Cardiac muscle cell (in vitro differentiated cells and primary cell): ENCODE data around the gene PSME2. TPM values are rescaled to one million over a fixed set of nuclear protein-coding genes. Genes with fewer than 3 reads are reported as not detected.
A peak's percentile ranks its signal among the peaks of the same experiment; 100 is the strongest.

Source experiments
- DNase-seq, 2 donors: peaks; one replicate each; pipeline versions ENCODE4 v3.0.0 to v3.0.0-alpha.2; 2010 to 2017; ENCODE audit warnings: low read depth in 1 of 2, low spot score in 1 of 2
- H3K27ac ChIP-seq: fragments of 200-600 bp; sonication (generic); 2 replicates; pipeline ENCODE4 v1.5.1; 2016
- H3K27me3 ChIP-seq: fragments of 200-600 bp; sonication (generic); 2 replicates; pipeline ENCODE4 v1.6.0; 2016; ENCODE audit warnings: control low read depth
- H3K36me3 ChIP-seq: fragments of 200-600 bp; sonication (generic); 2 replicates; pipeline ENCODE4 v1.5.1; 2016; ENCODE audit warnings: control low read depth
- H3K4me1 ChIP-seq: fragments of 200-600 bp; sonication (generic); 2 replicates; pipeline ENCODE4 v1.8.1; 2017; ENCODE audit warnings: low read depth, mild to moderate bottlenecking, mixed run types
- H3K4me3 ChIP-seq: fragments of 200-600 bp; sonication (generic); 2 replicates; pipeline ENCODE4 v1.5.1; 2016; ENCODE audit warnings: mild to moderate bottlenecking
- H3K9me3 ChIP-seq: fragments of 200-600 bp; sonication (generic); 2 replicates; pipeline ENCODE4 v1.5.1; 2017; ENCODE audit warnings: low read depth, mild to moderate bottlenecking, control low read depth
- CTCF ChIP-seq: IDR thresholded peaks from 2 replicates; pipeline ENCODE4 v1.5.1; 2012; ENCODE audit warnings: low read depth, mild to moderate bottlenecking, low read length
- polyA plus RNA-seq: library from polyadenylated mRNA; unstranded; fragments of >200 nt; fragmentation: Nextera tagmentation; extraction: Ambion mirVana; gene quantifications from 2 replicates; pipeline ENCODE4 v1.2.1, GENCODE V29; 2016
- total RNA-seq: library from RNA; depleted of rRNA; stranded (reverse); fragments of >200 nt; gene quantifications from 2 replicates; pipeline ENCODE4 v1.2.3, GENCODE V29; 2016

Gene PSME2
- total and polyA plus RNA-seq, 2 experiments from 2014 or later, result 92.3 to 331 TPM

GRCh38 chr14:24171422-24172260, 25.2 kb upstream of the PSME2 start, which contains the start of gene REC8:
REC8 (plus strand) TSS chr14:24172080; CDS start chr14:24172553, 473 bp downstream.
- Histone ChIP-seq H3K36me3 (no peaks in the 10 kb centered on the region), H3K4me3 (peak within 1 kb of the TSS; percentile 21), H3K27me3 (no peaks in the 10 kb centered on the region), H3K9me3 (no peaks in the 10 kb centered on the region), H3K27ac (no peak within 1 kb of the TSS), H3K4me1 (no peaks in the 10 kb centered on the region)
- DNase-seq, result peak; percentile 91 to 98
- TF ChIP-seq CTCF, result no peak

GRCh38 chr14:24167469-24168114, 21.2 kb upstream of the PSME2 start:
- H3K36me3 ChIP-seq, result peaks cover 4% of the 10 kb centered on the region
- no peak for TF ChIP-seq CTCF

GRCh38 chr14:24165785-24166184, 19.4 kb upstream of the PSME2 start:
- Histone ChIP-seq H3K4me3 (no peak overlapping the region), H3K4me1 (peaks cover 6% of the 10 kb centered on the region), H3K27me3 (no peaks in the 10 kb centered on the region), H3K27ac (no peak overlapping the region), H3K9me3 (no peaks in the 10 kb centered on the region), H3K36me3 (peaks cover 4% of the 10 kb centered on the region)
- no peak for DNase-seq
- no peak for TF ChIP-seq CTCF

More at GRCh38 chr14:24167469-24168114, 21.2 kb upstream of the PSME2 start:
- no peak for DNase-seq
- Histone ChIP-seq H3K9me3 (no peaks in the 10 kb centered on the region), H3K27ac (no peak overlapping the region), H3K4me3 (no peak overlapping the region), H3K27me3 (no peaks in the 10 kb centered on the region), H3K4me1 (no peaks in the 10 kb centered on the region)

GRCh38 chr14:24164518-24164991, 18.1 kb upstream of the PSME2 start:
- no peak for DNase-seq
- Histone ChIP-seq H3K36me3 (peaks cover 8% of the 10 kb centered on the region), H3K27ac (no peak overlapping the region), H3K4me1 (peaks cover 11% of the 10 kb centered on the region), H3K4me3 (no peak overlapping the region), H3K27me3 (no peaks in the 10 kb centered on the region), H3K9me3 (no peaks in the 10 kb centered on the region)
- TF ChIP-seq CTCF, result no peak

GRCh38 chr14:24162093-24162492, 15.7 kb upstream of the PSME2 start:
- H3K36me3 ChIP-seq, result peaks cover 22% of the 10 kb centered on the region
- H3K4me3 ChIP-seq, result no peak overlapping the region
- peak in 1 of 2 donors; percentile 52 for DNase-seq
- H3K27ac ChIP-seq, result peak overlapping the region; percentile 75
- H3K9me3 ChIP-seq, result no peaks in the 10 kb centered on the region
- no peak for TF ChIP-seq CTCF
- no peaks in the 10 kb centered on the region for H3K27me3 ChIP-seq
- peaks cover 11% of the 10 kb centered on the region for H3K4me1 ChIP-seq
